ENCODE data around the gene RAMP3.
"Not testable (repeated sequence)": the region's sequence is repeated elsewhere in the genome, so short reads cannot be mapped to it uniquely, and the experiment has no call there.

The RAMP3 gene

GRCh38 chr7:45196374-45196773, 38.8 kb downstream of the RAMP3 start:
- DNase-seq (ENCODE audit: low spot score): no peak

- no peak for DNase-seq (ENCODE audit: low spot score)
These were observed 39.9 kb downstream of the RAMP3 start for GRCh38 chr7:45197461-45197860.

- DNase-seq (ENCODE audit: low spot score): no peak
These were observed 41.4 kb downstream of the RAMP3 start for GRCh38 chr7:45198986-45199385.

GRCh38 chr7:45199506-45199905, 41.9 kb downstream of the RAMP3 start:
- no peak for DNase-seq (ENCODE audit: low spot score)

- no peak for DNase-seq (ENCODE audit: low spot score)
These were observed 45.0 kb downstream of the RAMP3 start for GRCh38 chr7:45202625-45203024.

GRCh38 chr7:45203036-45203435, 45.4 kb downstream of the RAMP3 start:
- DNase-seq (ENCODE audit: low spot score): no peak

- DNase-seq (ENCODE audit: low spot score): no peak
These were observed 45.9 kb downstream of the RAMP3 start for GRCh38 chr7:45203459-45203858.

- DNase-seq (ENCODE audit: low spot score): no peak
These were observed 46.4 kb downstream of the RAMP3 start for GRCh38 chr7:45203936-45204445.

- DNase-seq (ENCODE audit: low spot score): not testable (repeated sequence)
These were observed 48.7 kb downstream of the RAMP3 start for GRCh38 chr7:45206266-45206665.

GRCh38 chr7:45209909-45210308, 52.3 kb downstream of the RAMP3 start:
- DNase-seq (ENCODE audit: low spot score): not testable (repeated sequence)

- DNase-seq (ENCODE audit: low spot score): no peak
These were observed 53.5 kb downstream of the RAMP3 start for GRCh38 chr7:45211066-45211465.

GRCh38 chr7:45211958-45212357, 54.4 kb downstream of the RAMP3 start:
- DNase-seq (ENCODE audit: low spot score): no peak

GRCh38 chr7:45212606-45213005, 55.0 kb downstream of the RAMP3 start:
- no peak for DNase-seq (ENCODE audit: low spot score)

GRCh38 chr7:45215601-45216062, 58.0 kb downstream of the RAMP3 start:
- no peak for DNase-seq (ENCODE audit: low spot score)

- DNase-seq (ENCODE audit: low spot score): no peak
These were observed 58.6 kb downstream of the RAMP3 start for GRCh38 chr7:45216181-45216580.

- DNase-seq (ENCODE audit: low spot score): no peak
These were observed 59.1 kb downstream of the RAMP3 start for GRCh38 chr7:45216622-45217165.

- peak; percentile 43 for DNase-seq (ENCODE audit: low spot score)
These were observed 59.8 kb downstream of the RAMP3 start for GRCh38 chr7:45217358-45217757.

- DNase-seq (ENCODE audit: low spot score): no peak
These were observed 61.5 kb downstream of the RAMP3 start for GRCh38 chr7:45219130-45219529.

GRCh38 chr7:45219801-45220435, 62.3 kb downstream of the RAMP3 start:
- DNase-seq (ENCODE audit: low spot score): no peak

- DNase-seq (ENCODE audit: low spot score): no peak
These were observed 63.4 kb downstream of the RAMP3 start for GRCh38 chr7:45220846-45221618.

GRCh38 chr7:45221896-45222604, 64.5 kb downstream of the RAMP3 start:
- DNase-seq (ENCODE audit: low spot score): no peak

- no peak for DNase-seq (ENCODE audit: low spot score)
These were observed 65.5 kb downstream of the RAMP3 start for GRCh38 chr7:45223078-45223477.

Measured in SW480 (cell line).